Measurements from ENCODE around the gene EPN2.

DNA sequence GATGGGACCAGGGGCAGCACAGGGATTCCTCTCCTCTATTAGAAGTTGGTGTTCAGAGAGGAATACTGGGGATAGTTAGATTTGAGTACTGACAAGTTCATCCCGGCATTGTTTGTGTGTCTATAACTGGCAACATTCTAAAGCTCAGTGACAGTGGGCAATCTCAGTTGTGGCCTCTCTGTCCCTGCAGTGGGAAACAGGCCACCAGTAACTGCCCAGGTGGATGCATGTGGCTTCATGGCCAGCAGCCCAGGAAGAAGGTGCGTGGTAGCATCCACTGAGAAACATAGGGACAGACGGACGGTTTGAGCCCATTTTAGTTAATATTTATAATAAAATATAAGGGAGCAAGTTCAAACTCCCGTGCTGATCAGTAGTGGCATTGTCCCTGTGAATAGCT, 73.8 kb downstream of the EPN2 start:
- TF ChIP-seq POLR2AphosphoS5 (IDR thresholded peaks at IDR 0.05; ENCODE audit: low read depth, low read length) (no peak), EZH2phosphoT487 (IDR thresholded peaks at IDR 0.05; ENCODE audit: borderline replicate concordance) (no peak), POLR2A (IDR thresholded peaks at IDR 0.05; ENCODE audit: borderline replicate concordance, extremely low read depth, insufficient read depth, insufficient read length) (no peak), EZH2 (IDR thresholded peaks at IDR 0.05) (no peak), SRF (IDR thresholded peaks at IDR 0.05; ENCODE audit: low read depth) (no peak), ZFX (IDR thresholded peaks at IDR 0.05) (no peak), CEBPB (IDR thresholded peaks at IDR 0.05; ENCODE audit: low read depth) (no peak)
- TF ChIP-seq, protein P1, sequence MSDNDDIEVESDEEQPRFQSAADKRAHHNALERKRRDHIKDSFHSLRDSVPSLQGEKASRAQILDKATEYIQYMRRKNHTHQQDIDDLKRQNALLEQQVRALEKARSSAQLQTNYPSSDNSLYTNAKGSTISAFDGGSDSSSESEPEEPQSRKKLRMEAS (IDR thresholded peaks at IDR 0.05): no peak
- TF ChIP-seq, protein P2, sequence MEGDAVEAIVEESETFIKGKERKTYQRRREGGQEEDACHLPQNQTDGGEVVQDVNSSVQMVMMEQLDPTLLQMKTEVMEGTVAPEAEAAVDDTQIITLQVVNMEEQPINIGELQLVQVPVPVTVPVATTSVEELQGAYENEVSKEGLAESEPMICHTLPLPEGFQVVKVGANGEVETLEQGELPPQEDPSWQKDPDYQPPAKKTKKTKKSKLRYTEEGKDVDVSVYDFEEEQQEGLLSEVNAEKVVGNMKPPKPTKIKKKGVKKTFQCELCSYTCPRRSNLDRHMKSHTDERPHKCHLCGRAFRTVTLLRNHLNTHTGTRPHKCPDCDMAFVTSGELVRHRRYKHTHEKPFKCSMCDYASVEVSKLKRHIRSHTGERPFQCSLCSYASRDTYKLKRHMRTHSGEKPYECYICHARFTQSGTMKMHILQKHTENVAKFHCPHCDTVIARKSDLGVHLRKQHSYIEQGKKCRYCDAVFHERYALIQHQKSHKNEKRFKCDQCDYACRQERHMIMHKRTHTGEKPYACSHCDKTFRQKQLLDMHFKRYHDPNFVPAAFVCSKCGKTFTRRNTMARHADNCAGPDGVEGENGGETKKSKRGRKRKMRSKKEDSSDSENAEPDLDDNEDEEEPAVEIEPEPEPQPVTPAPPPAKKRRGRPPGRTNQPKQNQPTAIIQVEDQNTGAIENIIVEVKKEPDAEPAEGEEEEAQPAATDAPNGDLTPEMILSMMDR (IDR thresholded peaks at IDR 0.05 in 2 of 3, conservative IDR thresholded peaks at IDR 0.05 in 1 of 3; ENCODE audit: borderline replicate concordance in 1 of 3, insufficient read depth in 1 of 3, low read depth in 2 of 3, low read length in 2 of 3): no peak
- TF ChIP-seq, protein P3, sequence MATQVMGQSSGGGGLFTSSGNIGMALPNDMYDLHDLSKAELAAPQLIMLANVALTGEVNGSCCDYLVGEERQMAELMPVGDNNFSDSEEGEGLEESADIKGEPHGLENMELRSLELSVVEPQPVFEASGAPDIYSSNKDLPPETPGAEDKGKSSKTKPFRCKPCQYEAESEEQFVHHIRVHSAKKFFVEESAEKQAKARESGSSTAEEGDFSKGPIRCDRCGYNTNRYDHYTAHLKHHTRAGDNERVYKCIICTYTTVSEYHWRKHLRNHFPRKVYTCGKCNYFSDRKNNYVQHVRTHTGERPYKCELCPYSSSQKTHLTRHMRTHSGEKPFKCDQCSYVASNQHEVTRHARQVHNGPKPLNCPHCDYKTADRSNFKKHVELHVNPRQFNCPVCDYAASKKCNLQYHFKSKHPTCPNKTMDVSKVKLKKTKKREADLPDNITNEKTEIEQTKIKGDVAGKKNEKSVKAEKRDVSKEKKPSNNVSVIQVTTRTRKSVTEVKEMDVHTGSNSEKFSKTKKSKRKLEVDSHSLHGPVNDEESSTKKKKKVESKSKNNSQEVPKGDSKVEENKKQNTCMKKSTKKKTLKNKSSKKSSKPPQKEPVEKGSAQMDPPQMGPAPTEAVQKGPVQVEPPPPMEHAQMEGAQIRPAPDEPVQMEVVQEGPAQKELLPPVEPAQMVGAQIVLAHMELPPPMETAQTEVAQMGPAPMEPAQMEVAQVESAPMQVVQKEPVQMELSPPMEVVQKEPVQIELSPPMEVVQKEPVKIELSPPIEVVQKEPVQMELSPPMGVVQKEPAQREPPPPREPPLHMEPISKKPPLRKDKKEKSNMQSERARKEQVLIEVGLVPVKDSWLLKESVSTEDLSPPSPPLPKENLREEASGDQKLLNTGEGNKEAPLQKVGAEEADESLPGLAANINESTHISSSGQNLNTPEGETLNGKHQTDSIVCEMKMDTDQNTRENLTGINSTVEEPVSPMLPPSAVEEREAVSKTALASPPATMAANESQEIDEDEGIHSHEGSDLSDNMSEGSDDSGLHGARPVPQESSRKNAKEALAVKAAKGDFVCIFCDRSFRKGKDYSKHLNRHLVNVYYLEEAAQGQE (IDR thresholded peaks at IDR 0.05; ENCODE audit: low read depth): no peak
- TF ChIP-seq, protein P4, sequence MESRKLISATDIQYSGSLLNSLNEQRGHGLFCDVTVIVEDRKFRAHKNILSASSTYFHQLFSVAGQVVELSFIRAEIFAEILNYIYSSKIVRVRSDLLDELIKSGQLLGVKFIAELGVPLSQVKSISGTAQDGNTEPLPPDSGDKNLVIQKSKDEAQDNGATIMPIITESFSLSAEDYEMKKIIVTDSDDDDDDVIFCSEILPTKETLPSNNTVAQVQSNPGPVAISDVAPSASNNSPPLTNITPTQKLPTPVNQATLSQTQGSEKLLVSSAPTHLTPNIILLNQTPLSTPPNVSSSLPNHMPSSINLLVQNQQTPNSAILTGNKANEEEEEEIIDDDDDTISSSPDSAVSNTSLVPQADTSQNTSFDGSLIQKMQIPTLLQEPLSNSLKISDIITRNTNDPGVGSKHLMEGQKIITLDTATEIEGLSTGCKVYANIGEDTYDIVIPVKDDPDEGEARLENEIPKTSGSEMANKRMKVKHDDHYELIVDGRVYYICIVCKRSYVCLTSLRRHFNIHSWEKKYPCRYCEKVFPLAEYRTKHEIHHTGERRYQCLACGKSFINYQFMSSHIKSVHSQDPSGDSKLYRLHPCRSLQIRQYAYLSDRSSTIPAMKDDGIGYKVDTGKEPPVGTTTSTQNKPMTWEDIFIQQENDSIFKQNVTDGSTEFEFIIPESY (IDR thresholded peaks at IDR 0.05; ENCODE audit: extremely low read depth, insufficient replicate concordance, low read length): no peak
